Endothelial cell of umbilical vein (primary cell): ENCODE results near the gene ARHGAP21. TPM values are rescaled to one million over a fixed set of nuclear protein-coding genes. Genes with fewer than 3 reads are reported as not detected.

Experiments
- BruUV-seq: library from RNA; stranded (reverse); fragments of 400-500 nt; replicated peaks from 2 replicates; lab custom pipeline; 2021; lab: Mats Ljungman, UMichigan
- CTCF ChIA-PET: fragments of 300-600, 350-600 bp; sonication (Branson Sonifier 250); formaldehyde crosslinking; loops from one replicate; lab custom pipeline; 2021; ENCODE audit warnings: antibody characterized with exemption, inconsistent platforms; lab: Charles Lee
- POLR2A ChIA-PET: fragments of 300-600, 350-600 bp; sonication (Branson Sonifier 250); formaldehyde crosslinking; loops from one replicate; lab custom pipeline; 2021; ENCODE audit warnings: antibody characterized with exemption, inconsistent platforms; lab: Charles Lee
- DNase-seq: peaks from one replicate; pipeline ENCODE4 v3.0.0-alpha.2; 2011; ENCODE audit warnings: low read depth, low spot score
- FAIRE-seq: peaks from 2 replicates; lab custom pipeline; 2011; peaks lifted over from hg19 to GRCh38; lab: Jason Lieb, UNC
- H2AFZ ChIP-seq: 2 replicates; pipeline ENCODE4 v1.6.0; 2012; ENCODE audit warnings: low read depth, low read length, control low read depth, inconsistent platforms
- H3K27ac ChIP-seq: 2 replicates; pipeline ENCODE4 v1.5.1; 2011; ENCODE audit warnings: low read depth, mild to moderate bottlenecking, control low read depth, low read length, moderate library complexity; ENCODE audit not compliant: insufficient read depth
- H3K27me3 ChIP-seq, 2 experiments: 2 replicates each; pipeline versions ENCODE4 v1.6.0 to v1.6.1; 2011; ENCODE audit warnings: low read length in 2 of 2, mixed read lengths in 1 of 2; ENCODE audit not compliant: control insufficient read depth in 2 of 2, insufficient read depth in 2 of 2
- H3K36me3 ChIP-seq, 2 experiments: 2 replicates in 1 of 2; 3 replicates in 1 of 2; pipeline ENCODE4 v1.5.1; 2011; ENCODE audit warnings: low read length in 2 of 2, mild to moderate bottlenecking in 1 of 2, moderate library complexity in 1 of 2; ENCODE audit not compliant: control insufficient read depth in 2 of 2, insufficient read depth in 2 of 2; ENCODE audit errors: extremely low read depth in 1 of 2
- H3K4me1 ChIP-seq: 3 replicates; pipeline ENCODE4 v1.5.1; 2011; ENCODE audit warnings: mild to moderate bottlenecking, low read length; ENCODE audit not compliant: control insufficient read depth, insufficient read depth; ENCODE audit errors: extremely low read depth
- H3K4me2 ChIP-seq: 2 replicates; pipeline ENCODE4 v1.6.1; 2011; ENCODE audit warnings: low read length, control low read depth, mixed read lengths; ENCODE audit not compliant: insufficient read depth
- H3K4me3 ChIP-seq, 3 experiments: fragments of 200-600 bp in 1 of 3; sonication (generic), shearing (Covaris generic) in 1 of 3; replicated peaks in 1 of 3; 2 replicates each; pipeline ENCODE4 v1.5.1; 2011 to 2016; ENCODE audit warnings: control low read depth in 3 of 3, low read length in 3 of 3, mild to moderate bottlenecking in 2 of 3, inconsistent platforms in 1 of 3, low read depth in 1 of 3, moderate library complexity in 1 of 3; ENCODE audit not compliant: insufficient read depth in 1 of 3
- H3K79me2 ChIP-seq: 2 replicates; pipeline ENCODE4 v1.6.0; 2012; ENCODE audit warnings: low read length, inconsistent platforms; ENCODE audit not compliant: control insufficient read depth, insufficient read depth
- H3K9ac ChIP-seq: replicated peaks from 2 replicates; pipeline ENCODE3; 2011; ENCODE audit warnings: low read length, control low read depth; ENCODE audit not compliant: insufficient read depth; ENCODE audit errors: extremely low read depth
- H3K9me1 ChIP-seq: replicated peaks from 3 replicates; pipeline ENCODE4 v1.6.0; 2011; ENCODE audit warnings: mild to moderate bottlenecking, low read length; ENCODE audit not compliant: control insufficient read depth, insufficient read depth; ENCODE audit errors: extremely low read depth
- H3K9me3 ChIP-seq: replicated peaks from 2 replicates; pipeline ENCODE4 v1.5.1; 2012; ENCODE audit warnings: low read length, inconsistent platforms; ENCODE audit not compliant: control insufficient read depth, insufficient read depth
- H4K20me1 ChIP-seq: replicated peaks from 2 replicates; pipeline ENCODE3; 2011; ENCODE audit warnings: mild to moderate bottlenecking, low read length; ENCODE audit not compliant: control insufficient read depth, insufficient read depth; ENCODE audit errors: extremely low read depth
- CTCF ChIP-seq, 2 donors: IDR thresholded peaks; 1 replicate in 1 of 2; 2 replicates in 1 of 2; pipeline ENCODE4 v1.5.1; 2011; ENCODE audit warnings: low read length in 2 of 2, mild to moderate bottlenecking in 2 of 2, moderate library complexity in 2 of 2, control low read depth in 1 of 2, inconsistent platforms in 1 of 2, low read depth in 1 of 2; ENCODE audit not compliant: insufficient read depth in 1 of 2; ENCODE audit errors: extremely low read depth in 1 of 2
- EZH2 ChIP-seq: IDR thresholded peaks from 2 replicates; pipeline ENCODE4 v1.6.1; 2012; ENCODE audit warnings: borderline replicate concordance, low read depth, mild to moderate bottlenecking, moderate library complexity, low read length, inconsistent platforms; ENCODE audit not compliant: severe bottlenecking
- FOS ChIP-seq: IDR thresholded peaks from 2 replicates; pipeline ENCODE4 v1.6.1; 2011; ENCODE audit warnings: mild to moderate bottlenecking, low read length, moderate library complexity, borderline replicate concordance; ENCODE audit not compliant: insufficient read depth
- GATA2 ChIP-seq: IDR thresholded peaks from 2 replicates; pipeline ENCODE4 v1.7.0; 2011; ENCODE audit warnings: low read depth, mild to moderate bottlenecking, moderate library complexity, mixed read lengths, low read length; ENCODE audit not compliant: insufficient read length, insufficient read depth
- JUN ChIP-seq: IDR thresholded peaks from 2 replicates; pipeline ENCODE4 v1.6.1; 2011; ENCODE audit warnings: borderline replicate concordance, low read depth; ENCODE audit not compliant: insufficient read length, insufficient read depth
- MAX ChIP-seq: IDR thresholded peaks from 2 replicates; pipeline ENCODE4 v1.6.1; 2011; ENCODE audit not compliant: insufficient read depth, insufficient read length
- MYC ChIP-seq: IDR thresholded peaks from one replicate; pipeline ENCODE4 v1.6.1; 2011; ENCODE audit warnings: mild to moderate bottlenecking, low read depth, low read length
- POLR2A ChIP-seq: IDR thresholded peaks from 2 replicates; pipeline ENCODE4 v1.6.1; 2012; ENCODE audit warnings: low read depth, mild to moderate bottlenecking, control low read depth, low read length
- POLR2AphosphoS5 ChIP-seq: IDR thresholded peaks from 2 replicates; pipeline ENCODE4 v1.6.1; 2012; ENCODE audit warnings: low read depth, mild to moderate bottlenecking, control low read depth, low read length, moderate library complexity; ENCODE audit not compliant: insufficient read depth
- dilution Hi-C: fragments of 300-500 bp; cut with MboI; formaldehyde crosslinking; loops from one replicate; pipeline ENCODE4 v1.15.0; 2019; ENCODE audit warnings: low sequenced_read_pairs; ENCODE audit not compliant: extremely low pct_ligation_motif_present
- intact Hi-C: fragments of 100-400 bp; cut with micrococcal nuclease; formaldehyde crosslinking; loops from one replicate; pipeline ENCODE4 v1.10.0; 2022
- polyA plus RNA-seq, 4 experiments: library from polyadenylated mRNA; depleted of rRNA in 3 of 4; stranded (reverse) in 3 of 4; unstranded in 1 of 4; fragments of >200 nt; gene quantifications; 2 replicates each; pipeline versions ENCODE4 v1.2.1 to v1.2.3, GENCODE V29; 2011 to 2012; ENCODE audit warnings: missing spikeins in 1 of 4
- total RNA-seq: library from RNA; stranded (reverse); gene quantifications from 2 replicates; pipeline ENCODE4 v1.2.3, GENCODE V29; 2021

The ARHGAP21 gene
- total and polyA plus RNA-seq, 2 donors (not counting 3 experiments of a cell fraction or from before 2014, with no cell fraction given) = 29.5 to 97.8 TPM

GRCh38 chr10:24645022-24645421 is 78.7 kb downstream of the ARHGAP21 start:
- Histone ChIP-seq H4K20me1 (no peaks in the 10 kb centered on the region), H3K27ac (peak overlapping the region; percentile 13), H3K9me3 (no peaks in the 10 kb centered on the region), H2AFZ (no peak overlapping the region), H3K36me3 (no peaks in the 10 kb centered on the region), H3K4me3 (no peak overlapping the region), H3K4me2 (peak overlapping the region; percentile 20), H3K4me1 (peaks cover 27% of the 10 kb centered on the region), H3K9ac (no peak overlapping the region), H3K27me3 (no peaks in the 10 kb centered on the region), H3K9me1 (no peaks in the 10 kb centered on the region), H3K79me2 (peaks cover 38% of the 10 kb centered on the region)
- DNase-seq (no peak), FAIRE-seq (no peak)
- no TSS peak for BruUV-seq
- CTCF ChIA-PET = interaction anchor here (1.5 to 3.3 kb wide), 2 partner anchors 10 to 436 kb away, joined by 5 to 17 read pairs; no protein-coding TSS in a partner anchor
- TF ChIP-seq EZH2 = no peak
- no peak for TF ChIP-seq POLR2AphosphoS5
- TF ChIP-seq MYC = no peak
- TF ChIP-seq POLR2A = no peak
- TF ChIP-seq JUN = no peak
- TF ChIP-seq CTCF (IDR thresholded peaks at IDR 0.05; ENCODE audit: extremely low read depth in 1 of 2, insufficient read depth in 1 of 2, low read depth in 1 of 2, low read length in 2 of 2) = no peak
- no peak for TF ChIP-seq MAX
- no peak for TF ChIP-seq FOS
- TF ChIP-seq GATA2 = no peak
- POLR2A ChIA-PET = interaction anchor here (0.6 kb wide), 1 partner anchor 48 kb away, joined by 3 read pairs; no protein-coding TSS in a partner anchor
- dilution Hi-C loops = no loop called here
- intact Hi-C loops = loop anchor here (5.0 to 10.0 kb wide), 2 partner anchors 212 to 580 kb away; no protein-coding TSS in a partner anchor
